ENCODE data around the gene PGAP3. TPM values are rescaled to one million over a fixed set of nuclear protein-coding genes. Genes with fewer than 3 reads are reported as not detected.

PGAP3 gene
- total and polyA plus RNA-seq, 7 donors, result 1.4 to 7.9 (median 4.5) TPM

DNA sequence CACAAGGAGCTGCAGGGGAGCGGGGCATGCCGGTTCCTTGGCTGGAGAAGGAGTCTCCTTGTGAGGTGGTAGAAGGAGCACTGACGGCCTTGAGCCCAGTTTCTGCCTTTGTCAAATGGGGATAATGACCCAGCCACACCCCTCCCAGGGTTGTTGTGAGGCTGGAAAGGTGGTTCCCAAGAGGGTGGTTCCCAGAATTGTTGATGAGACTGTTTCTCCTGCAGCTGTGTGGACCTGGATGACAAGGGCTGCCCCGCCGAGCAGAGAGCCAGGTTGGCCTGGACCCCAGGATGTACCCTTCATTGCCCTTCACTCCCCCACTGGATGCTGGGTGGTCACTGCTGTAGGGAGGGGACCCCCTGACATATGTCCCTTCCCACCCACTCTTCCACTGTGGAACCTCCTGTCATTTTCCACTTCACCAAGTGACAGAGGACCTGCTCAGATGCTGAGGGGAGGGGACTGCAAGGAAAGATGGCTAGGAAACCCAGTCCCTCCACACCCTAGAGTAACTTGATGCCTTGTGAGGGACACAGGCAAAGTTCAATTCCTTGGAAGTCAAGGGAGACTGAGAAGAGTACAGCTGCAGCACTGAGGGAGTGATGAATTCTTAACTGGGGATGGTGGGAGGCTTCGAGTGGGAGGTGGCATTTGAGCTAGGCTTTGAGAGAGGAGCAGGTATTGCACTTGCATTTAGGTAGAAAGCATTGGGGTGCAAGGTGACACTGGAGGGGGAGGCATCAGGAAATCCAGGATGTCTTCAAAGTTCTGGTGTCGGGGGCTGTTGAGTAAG lies 31.9 kb upstream of the PGAP3 start:
- DNase-seq, result no peak
- Histone ChIP-seq H3K9me3 (no peaks in the 10 kb centered on the region), H3K4me3 (no peak overlapping the region), H3K4me1 (peaks cover 8% of the 10 kb centered on the region), H3K36me3 (ENCODE audit: insufficient read depth in 1 of 2, low read depth in 1 of 2) (peaks cover 0 to 76% of the 10 kb centered on the region in 2 donors), H3K27ac (no peak overlapping the region), H3K27me3 (ENCODE audit: insufficient read depth in 3 of 3, low read length in 2 of 3) (no peaks in the 10 kb centered on the region)
- 77 to 87% (median 83%) methylated on average over 7 of the region's 7 CpGs for WGBS, 3 donors
- ATAC-seq, result no peak
- intact Hi-C loops (cut with DNase I), result no loop called here
- TF ChIP-seq, protein P1, sequence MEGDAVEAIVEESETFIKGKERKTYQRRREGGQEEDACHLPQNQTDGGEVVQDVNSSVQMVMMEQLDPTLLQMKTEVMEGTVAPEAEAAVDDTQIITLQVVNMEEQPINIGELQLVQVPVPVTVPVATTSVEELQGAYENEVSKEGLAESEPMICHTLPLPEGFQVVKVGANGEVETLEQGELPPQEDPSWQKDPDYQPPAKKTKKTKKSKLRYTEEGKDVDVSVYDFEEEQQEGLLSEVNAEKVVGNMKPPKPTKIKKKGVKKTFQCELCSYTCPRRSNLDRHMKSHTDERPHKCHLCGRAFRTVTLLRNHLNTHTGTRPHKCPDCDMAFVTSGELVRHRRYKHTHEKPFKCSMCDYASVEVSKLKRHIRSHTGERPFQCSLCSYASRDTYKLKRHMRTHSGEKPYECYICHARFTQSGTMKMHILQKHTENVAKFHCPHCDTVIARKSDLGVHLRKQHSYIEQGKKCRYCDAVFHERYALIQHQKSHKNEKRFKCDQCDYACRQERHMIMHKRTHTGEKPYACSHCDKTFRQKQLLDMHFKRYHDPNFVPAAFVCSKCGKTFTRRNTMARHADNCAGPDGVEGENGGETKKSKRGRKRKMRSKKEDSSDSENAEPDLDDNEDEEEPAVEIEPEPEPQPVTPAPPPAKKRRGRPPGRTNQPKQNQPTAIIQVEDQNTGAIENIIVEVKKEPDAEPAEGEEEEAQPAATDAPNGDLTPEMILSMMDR (IDR thresholded peaks at IDR 0.05), result no peak

DNA sequence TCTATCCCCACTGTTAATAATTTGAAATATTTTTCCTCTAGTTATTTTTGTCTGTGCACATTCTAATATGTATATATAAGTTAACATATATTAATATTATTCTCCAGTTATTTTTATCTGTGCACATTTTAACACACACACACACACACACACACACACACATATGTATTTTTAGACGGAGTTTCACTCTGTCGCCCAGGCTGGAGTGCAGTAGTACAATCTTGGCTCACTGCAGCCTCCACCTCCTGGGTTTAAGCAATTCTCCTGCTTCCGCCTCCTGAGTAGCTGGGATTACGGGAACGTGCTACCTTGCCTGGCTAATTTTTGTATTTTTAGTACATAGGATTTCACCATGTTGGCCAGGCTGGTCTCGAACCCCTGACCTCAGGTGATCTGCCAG lies 29.8 kb upstream of the PGAP3 start:
- H3K27me3 ChIP-seq (ENCODE audit: insufficient read depth in 3 of 3, low read length in 2 of 3), result no peaks in the 10 kb centered on the region
- TF ChIP-seq, protein P1 (IDR thresholded peaks at IDR 0.05), result no peak
- 37 to 63% (median 45%) methylated on average over 6 of the region's 6 CpGs for WGBS, 3 donors
- no peak for DNase-seq
- H3K27ac ChIP-seq, result no peak overlapping the region
- intact Hi-C loops (cut with DNase I), result no loop called here
- peak in 2 of 4 donors; percentile 62 to 67 for ATAC-seq
- no peaks in the 10 kb centered on the region for H3K9me3 ChIP-seq
- no peak overlapping the region for H3K4me3 ChIP-seq
- peaks cover 8% of the 10 kb centered on the region for H3K4me1 ChIP-seq
- H3K36me3 ChIP-seq (ENCODE audit: insufficient read depth in 1 of 2, low read depth in 1 of 2), result peaks cover 0 to 82% of the 10 kb centered on the region in 2 donors

DNA sequence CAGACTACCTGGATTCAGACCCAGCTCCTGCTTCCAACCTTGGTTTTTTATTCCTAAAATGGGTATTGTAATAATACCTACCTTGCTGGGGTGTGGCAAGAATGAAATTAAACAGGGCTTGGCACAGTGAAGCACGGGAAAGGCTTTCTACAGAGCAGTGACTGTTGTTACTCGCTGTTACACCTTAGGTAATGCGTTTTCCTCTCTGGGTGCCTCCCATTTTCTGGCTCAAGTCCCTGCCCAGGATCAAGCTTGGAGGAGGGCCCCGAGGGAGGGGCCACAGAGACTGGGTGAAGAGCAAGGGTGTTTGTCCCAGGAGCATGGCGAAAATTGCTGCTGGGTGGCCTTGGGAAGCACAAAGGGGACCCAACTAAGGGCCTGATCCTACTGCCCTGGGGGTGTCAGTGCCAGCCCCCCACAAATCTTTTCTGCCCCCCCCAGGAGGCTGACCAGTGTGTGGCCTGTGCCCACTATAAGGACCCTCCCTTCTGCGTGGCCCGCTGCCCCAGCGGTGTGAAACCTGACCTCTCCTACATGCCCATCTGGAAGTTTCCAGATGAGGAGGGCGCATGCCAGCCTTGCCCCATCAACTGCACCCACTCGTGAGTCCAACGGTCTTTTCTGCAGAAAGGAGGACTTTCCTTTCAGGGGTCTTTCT lies 29.2 kb upstream of the PGAP3 start:
- Histone ChIP-seq H3K9me3 (no peaks in the 10 kb centered on the region), H3K27me3 (ENCODE audit: insufficient read depth in 3 of 3, low read length in 2 of 3) (no peaks in the 10 kb centered on the region), H3K36me3 (ENCODE audit: insufficient read depth in 1 of 2, low read depth in 1 of 2) (peaks cover 0 to 83% of the 10 kb centered on the region in 2 donors), H3K4me3 (no peak overlapping the region), H3K4me1 (peaks cover 8% of the 10 kb centered on the region), H3K27ac (peak overlapping the region; percentile 53)
- no peak for DNase-seq
- TF ChIP-seq, protein P1 (IDR thresholded peaks at IDR 0.05), result no peak
- peak; percentile 49 to 77 (median 66) for ATAC-seq
- intact Hi-C loops (cut with DNase I), result no loop called here
- WGBS, 3 donors, result 62 to 83% (median 70%) methylated on average over 11 of the region's 11 CpGs

DNA sequence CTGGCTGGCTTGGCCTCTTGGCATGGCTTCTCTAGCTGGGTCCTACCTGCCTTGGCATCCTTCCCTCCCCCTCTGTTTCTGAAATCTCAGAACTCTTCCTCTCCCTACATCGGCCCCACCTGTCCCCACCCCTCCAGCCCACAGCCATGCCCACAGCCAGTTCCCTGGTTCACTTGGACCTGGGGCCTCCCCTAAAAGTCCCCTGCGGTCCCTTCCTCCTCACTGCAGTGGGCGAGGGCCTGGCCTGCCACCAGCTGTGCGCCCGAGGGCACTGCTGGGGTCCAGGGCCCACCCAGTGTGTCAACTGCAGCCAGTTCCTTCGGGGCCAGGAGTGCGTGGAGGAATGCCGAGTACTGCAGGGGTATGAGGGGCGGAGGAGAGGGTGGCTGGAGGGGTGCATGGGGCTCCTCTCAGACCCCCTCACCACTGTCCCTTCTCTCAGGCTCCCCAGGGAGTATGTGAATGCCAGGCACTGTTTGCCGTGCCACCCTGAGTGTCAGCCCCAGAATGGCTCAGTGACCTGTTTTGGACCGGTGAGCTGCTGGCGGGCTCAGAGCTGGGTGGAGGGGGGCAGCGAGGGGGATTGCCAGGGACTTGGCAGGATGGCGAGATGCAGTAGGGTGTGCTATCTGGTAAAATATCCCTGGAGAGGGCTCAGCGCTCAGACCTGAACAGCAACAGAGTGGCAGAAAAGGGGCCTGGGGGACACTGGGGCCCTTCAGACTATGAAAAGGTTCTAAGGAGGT lies 28.4 kb upstream of the PGAP3 start:
- WGBS, 3 donors, result 66 to 79% (median 73%) methylated on average over 15 of the region's 15 CpGs
- no peak overlapping the region for H3K4me3 ChIP-seq
- TF ChIP-seq, protein P1 (IDR thresholded peaks at IDR 0.05), result no peak
- ATAC-seq (peak in 3 of 4 donors; percentile 56 to 67 (median 67)), DNase-seq (no peak)
- no peaks in the 10 kb centered on the region for H3K9me3 ChIP-seq
- H3K27me3 ChIP-seq (ENCODE audit: insufficient read depth in 3 of 3, low read length in 2 of 3), result no peaks in the 10 kb centered on the region
- peaks cover 8% of the 10 kb centered on the region for H3K4me1 ChIP-seq
- intact Hi-C loops (cut with DNase I), result no loop called here
- H3K36me3 ChIP-seq (ENCODE audit: insufficient read depth in 1 of 2, low read depth in 1 of 2), result peaks cover 0 to 83% of the 10 kb centered on the region in 2 donors
- peak overlapping the region; percentile 53 for H3K27ac ChIP-seq

Data from psoas muscle (tissue), 8 donors.